GM12878 (cell line): ENCODE results near the gene MSH3.

Source experiments
- BCL11A ChIP-seq: IDR thresholded peaks from 2 replicates; pipeline ENCODE4 v1.6.1; 2011; ENCODE audit warnings: low read depth, low read length
- EZH2 ChIP-seq: IDR thresholded peaks from 2 replicates; pipeline ENCODE4 v1.6.1; 2012; ENCODE audit warnings: low read depth, mild to moderate bottlenecking, control low read depth, inconsistent platforms, low read length, borderline replicate concordance; ENCODE audit not compliant: control insufficient read depth
- MEF2A ChIP-seq: IDR thresholded peaks from 2 replicates; pipeline ENCODE4 v1.6.1; 2011; ENCODE audit warnings: low read depth, mild to moderate bottlenecking, low read length, moderate library complexity; ENCODE audit not compliant: insufficient read depth
- NRF1 ChIP-seq: conservative IDR thresholded peaks from 2 replicates; pipeline ENCODE4 v1.6.1; 2011; ENCODE audit warnings: mild to moderate bottlenecking, low read depth, low read length, improper control_type of control experiment
- TF ChIP-seq, protein P1 (sequence below), 3 experiments: IDR thresholded peaks in 2 of 3; conservative IDR thresholded peaks in 1 of 3; 2 replicates each; pipeline ENCODE4 v1.5.1; 2011; ENCODE audit warnings: low read depth in 3 of 3, low read length in 3 of 3, mild to moderate bottlenecking in 3 of 3, control low read depth in 2 of 3, moderate library complexity in 2 of 3, inconsistent platforms in 1 of 3, mixed read lengths in 1 of 3; ENCODE audit not compliant: control insufficient read depth in 2 of 3, insufficient read depth in 1 of 3; ENCODE audit errors: extremely low read depth in 1 of 3
- TF ChIP-seq, protein P2 (sequence below): fragments of 450-650 bp; IDR thresholded peaks from 2 replicates; pipeline ENCODE4 v1.6.1; 2016; ENCODE audit warnings: mild to moderate bottlenecking, moderate library complexity, borderline replicate concordance
- TF ChIP-seq, protein P3 (sequence below): fragments of 450-650 bp; IDR thresholded peaks from 2 replicates; pipeline ENCODE4 v1.6.1; 2014; ENCODE audit warnings: mild to moderate bottlenecking

DNA sequence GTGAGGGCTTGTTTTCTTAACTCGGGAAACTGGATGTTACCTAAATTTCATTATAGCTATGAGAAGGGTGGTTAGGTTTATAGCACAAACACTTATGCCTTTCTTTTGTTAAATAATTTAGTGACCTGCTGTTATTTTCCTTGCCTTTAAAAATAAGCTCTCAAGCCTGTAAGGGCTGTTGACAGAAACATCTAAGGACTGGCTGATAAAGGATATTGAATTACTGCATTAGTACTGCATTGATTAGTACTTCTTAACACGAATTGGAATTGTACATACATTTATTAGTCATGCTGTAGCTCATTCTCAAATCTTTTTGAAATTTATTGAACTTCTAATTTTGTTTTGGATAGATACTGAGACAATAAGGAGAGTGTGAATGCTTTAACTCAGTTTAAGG, 85.4 kb downstream of the MSH3 start:
- TF ChIP-seq MEF2A (no peak), NRF1 (no peak), EZH2 (no peak), BCL11A (no peak)
- TF ChIP-seq, protein P1, sequence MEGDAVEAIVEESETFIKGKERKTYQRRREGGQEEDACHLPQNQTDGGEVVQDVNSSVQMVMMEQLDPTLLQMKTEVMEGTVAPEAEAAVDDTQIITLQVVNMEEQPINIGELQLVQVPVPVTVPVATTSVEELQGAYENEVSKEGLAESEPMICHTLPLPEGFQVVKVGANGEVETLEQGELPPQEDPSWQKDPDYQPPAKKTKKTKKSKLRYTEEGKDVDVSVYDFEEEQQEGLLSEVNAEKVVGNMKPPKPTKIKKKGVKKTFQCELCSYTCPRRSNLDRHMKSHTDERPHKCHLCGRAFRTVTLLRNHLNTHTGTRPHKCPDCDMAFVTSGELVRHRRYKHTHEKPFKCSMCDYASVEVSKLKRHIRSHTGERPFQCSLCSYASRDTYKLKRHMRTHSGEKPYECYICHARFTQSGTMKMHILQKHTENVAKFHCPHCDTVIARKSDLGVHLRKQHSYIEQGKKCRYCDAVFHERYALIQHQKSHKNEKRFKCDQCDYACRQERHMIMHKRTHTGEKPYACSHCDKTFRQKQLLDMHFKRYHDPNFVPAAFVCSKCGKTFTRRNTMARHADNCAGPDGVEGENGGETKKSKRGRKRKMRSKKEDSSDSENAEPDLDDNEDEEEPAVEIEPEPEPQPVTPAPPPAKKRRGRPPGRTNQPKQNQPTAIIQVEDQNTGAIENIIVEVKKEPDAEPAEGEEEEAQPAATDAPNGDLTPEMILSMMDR (IDR thresholded peaks at IDR 0.05 in 2 of 3, conservative IDR thresholded peaks at IDR 0.05 in 1 of 3; ENCODE audit: control insufficient read depth in 2 of 3, extremely low read depth in 1 of 3, insufficient read depth in 1 of 3, low read depth in 3 of 3, low read length in 3 of 3), result no peak
- TF ChIP-seq, protein P2, sequence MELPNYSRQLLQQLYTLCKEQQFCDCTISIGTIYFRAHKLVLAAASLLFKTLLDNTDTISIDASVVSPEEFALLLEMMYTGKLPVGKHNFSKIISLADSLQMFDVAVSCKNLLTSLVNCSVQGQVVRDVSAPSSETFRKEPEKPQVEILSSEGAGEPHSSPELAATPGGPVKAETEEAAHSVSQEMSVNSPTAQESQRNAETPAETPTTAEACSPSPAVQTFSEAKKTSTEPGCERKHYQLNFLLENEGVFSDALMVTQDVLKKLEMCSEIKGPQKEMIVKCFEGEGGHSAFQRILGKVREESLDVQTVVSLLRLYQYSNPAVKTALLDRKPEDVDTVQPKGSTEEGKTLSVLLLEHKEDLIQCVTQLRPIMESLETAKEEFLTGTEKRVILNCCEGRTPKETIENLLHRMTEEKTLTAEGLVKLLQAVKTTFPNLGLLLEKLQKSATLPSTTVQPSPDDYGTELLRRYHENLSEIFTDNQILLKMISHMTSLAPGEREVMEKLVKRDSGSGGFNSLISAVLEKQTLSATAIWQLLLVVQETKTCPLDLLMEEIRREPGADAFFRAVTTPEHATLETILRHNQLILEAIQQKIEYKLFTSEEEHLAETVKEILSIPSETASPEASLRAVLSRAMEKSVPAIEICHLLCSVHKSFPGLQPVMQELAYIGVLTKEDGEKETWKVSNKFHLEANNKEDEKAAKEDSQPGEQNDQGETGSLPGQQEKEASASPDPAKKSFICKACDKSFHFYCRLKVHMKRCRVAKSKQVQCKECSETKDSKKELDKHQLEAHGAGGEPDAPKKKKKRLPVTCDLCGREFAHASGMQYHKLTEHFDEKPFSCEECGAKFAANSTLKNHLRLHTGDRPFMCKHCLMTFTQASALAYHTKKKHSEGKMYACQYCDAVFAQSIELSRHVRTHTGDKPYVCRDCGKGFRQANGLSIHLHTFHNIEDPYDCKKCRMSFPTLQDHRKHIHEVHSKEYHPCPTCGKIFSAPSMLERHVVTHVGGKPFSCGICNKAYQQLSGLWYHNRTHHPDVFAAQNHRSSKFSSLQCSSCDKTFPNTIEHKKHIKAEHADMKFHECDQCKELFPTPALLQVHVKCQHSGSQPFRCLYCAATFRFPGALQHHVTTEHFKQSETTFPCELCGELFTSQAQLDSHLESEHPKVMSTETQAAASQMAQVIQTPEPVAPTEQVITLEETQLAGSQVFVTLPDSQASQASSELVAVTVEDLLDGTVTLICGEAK, result no peak
- TF ChIP-seq, protein P3, sequence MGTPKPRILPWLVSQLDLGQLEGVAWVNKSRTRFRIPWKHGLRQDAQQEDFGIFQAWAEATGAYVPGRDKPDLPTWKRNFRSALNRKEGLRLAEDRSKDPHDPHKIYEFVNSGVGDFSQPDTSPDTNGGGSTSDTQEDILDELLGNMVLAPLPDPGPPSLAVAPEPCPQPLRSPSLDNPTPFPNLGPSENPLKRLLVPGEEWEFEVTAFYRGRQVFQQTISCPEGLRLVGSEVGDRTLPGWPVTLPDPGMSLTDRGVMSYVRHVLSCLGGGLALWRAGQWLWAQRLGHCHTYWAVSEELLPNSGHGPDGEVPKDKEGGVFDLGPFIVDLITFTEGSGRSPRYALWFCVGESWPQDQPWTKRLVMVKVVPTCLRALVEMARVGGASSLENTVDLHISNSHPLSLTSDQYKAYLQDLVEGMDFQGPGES, result no peak
